Measurements from ENCODE around the gene CDC25B.
A peak's percentile ranks its signal among the peaks of the same experiment; 100 is the strongest.

Gene CDC25B

DNA sequence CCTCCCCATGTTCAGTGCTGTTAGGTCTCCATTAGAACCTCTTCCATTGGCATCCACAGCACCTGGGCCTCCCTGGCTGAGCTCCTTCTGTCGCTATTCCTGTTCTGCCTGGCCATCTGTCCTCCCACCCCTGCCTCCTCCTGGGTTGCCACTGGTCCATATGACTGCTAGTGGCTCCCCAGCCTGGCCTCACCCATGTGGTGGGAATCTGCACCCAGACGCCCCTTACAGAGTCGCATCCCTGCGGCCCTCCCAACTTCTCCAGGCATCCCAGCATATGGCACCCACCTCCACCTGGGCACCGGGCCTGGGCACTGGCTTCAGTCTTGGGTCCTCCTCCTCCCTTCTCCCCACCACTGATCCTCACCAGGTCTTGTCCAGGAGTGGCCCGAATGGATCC, 7.7 kb downstream of the CDC25B start:
- TF ChIP-seq, protein P1, sequence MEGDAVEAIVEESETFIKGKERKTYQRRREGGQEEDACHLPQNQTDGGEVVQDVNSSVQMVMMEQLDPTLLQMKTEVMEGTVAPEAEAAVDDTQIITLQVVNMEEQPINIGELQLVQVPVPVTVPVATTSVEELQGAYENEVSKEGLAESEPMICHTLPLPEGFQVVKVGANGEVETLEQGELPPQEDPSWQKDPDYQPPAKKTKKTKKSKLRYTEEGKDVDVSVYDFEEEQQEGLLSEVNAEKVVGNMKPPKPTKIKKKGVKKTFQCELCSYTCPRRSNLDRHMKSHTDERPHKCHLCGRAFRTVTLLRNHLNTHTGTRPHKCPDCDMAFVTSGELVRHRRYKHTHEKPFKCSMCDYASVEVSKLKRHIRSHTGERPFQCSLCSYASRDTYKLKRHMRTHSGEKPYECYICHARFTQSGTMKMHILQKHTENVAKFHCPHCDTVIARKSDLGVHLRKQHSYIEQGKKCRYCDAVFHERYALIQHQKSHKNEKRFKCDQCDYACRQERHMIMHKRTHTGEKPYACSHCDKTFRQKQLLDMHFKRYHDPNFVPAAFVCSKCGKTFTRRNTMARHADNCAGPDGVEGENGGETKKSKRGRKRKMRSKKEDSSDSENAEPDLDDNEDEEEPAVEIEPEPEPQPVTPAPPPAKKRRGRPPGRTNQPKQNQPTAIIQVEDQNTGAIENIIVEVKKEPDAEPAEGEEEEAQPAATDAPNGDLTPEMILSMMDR (IDR thresholded peaks at IDR 0.05; ENCODE audit: low read depth, low read length, missing control alignments): no peak
- H3K4me3 ChIP-seq (replicated peaks; ENCODE audit: low read depth, low read length): no peak overlapping the region

DNA sequence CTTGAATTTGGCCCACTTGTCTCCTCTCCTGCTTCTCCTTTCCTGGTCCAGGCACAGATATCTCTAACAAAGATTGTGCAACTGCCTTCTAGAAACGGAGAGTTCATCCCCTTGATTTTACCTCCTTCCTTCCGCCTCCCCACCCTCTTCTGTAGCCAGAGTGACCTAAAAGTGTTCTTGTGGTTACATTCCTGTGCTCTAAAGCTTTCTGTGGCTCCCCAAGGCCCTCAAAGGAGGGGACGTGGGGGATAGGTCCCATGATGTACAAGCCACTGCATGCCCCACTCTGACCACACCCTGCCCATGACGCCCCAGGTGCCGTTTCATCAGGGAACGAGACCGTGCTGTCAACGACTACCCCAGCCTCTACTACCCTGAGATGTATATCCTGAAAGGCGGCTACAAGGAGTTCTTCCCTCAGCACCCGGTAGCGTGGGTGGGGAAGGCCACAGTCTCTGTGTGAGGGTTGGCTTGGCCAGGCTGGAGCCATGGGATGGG, 8.2 kb downstream of the CDC25B start:
- no peak for DNase-seq (ENCODE audit: extremely low read depth, low read depth)
- TF ChIP-seq, protein P1 (IDR thresholded peaks at IDR 0.05; ENCODE audit: low read depth, low read length, missing control alignments): no peak

More for the DNA sequence above, 7.7 kb downstream of the CDC25B start:
- DNase-seq (ENCODE audit: extremely low read depth, low read depth): no peak

DNA sequence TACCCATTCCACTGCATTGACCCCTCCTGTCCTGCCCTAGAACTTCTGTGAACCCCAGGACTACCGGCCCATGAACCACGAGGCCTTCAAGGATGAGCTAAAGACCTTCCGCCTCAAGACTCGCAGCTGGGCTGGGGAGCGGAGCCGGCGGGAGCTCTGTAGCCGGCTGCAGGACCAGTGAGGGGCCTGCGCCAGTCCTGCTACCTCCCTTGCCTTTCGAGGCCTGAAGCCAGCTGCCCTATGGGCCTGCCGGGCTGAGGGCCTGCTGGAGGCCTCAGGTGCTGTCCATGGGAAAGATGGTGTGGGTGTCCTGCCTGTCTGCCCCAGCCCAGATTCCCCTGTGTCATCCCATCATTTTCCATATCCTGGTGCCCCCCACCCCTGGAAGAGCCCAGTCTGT, 8.7 kb downstream of the CDC25B start:
- no peak for DNase-seq (ENCODE audit: extremely low read depth, low read depth)
- TF ChIP-seq, protein P1 (IDR thresholded peaks at IDR 0.05; ENCODE audit: low read depth, low read length, missing control alignments): no peak
- no peak overlapping the region for H3K4me3 ChIP-seq (replicated peaks; ENCODE audit: low read depth, low read length)

More for the DNA sequence above, 8.2 kb downstream of the CDC25B start:
- no peak overlapping the region for H3K4me3 ChIP-seq (replicated peaks; ENCODE audit: low read depth, low read length)

DNA sequence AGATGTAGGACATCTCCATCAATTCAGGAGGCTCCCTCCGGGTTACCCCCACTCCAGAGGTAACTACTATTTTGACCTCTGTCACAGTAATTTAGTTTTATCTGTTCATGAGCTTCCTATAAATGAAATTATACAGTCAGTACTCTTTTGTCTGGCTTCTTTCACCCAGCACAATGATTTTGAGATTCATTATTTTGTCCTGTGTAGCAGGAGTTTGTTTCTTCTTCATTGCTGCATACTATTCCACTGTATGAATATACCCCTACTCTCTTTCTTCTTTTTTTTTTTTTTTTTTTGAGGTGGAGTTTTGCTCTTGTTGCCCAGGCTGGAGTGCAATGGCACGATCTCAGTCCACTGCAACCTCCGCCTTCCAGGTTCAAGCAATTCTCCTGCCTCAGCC, 12.4 kb downstream of the CDC25B start:
- TF ChIP-seq, protein P1 (IDR thresholded peaks at IDR 0.05; ENCODE audit: low read depth, low read length, missing control alignments): no peak
- no peak overlapping the region for H3K4me3 ChIP-seq (replicated peaks; ENCODE audit: low read depth, low read length)
- DNase-seq (ENCODE audit: extremely low read depth, low read depth): no peak

DNA sequence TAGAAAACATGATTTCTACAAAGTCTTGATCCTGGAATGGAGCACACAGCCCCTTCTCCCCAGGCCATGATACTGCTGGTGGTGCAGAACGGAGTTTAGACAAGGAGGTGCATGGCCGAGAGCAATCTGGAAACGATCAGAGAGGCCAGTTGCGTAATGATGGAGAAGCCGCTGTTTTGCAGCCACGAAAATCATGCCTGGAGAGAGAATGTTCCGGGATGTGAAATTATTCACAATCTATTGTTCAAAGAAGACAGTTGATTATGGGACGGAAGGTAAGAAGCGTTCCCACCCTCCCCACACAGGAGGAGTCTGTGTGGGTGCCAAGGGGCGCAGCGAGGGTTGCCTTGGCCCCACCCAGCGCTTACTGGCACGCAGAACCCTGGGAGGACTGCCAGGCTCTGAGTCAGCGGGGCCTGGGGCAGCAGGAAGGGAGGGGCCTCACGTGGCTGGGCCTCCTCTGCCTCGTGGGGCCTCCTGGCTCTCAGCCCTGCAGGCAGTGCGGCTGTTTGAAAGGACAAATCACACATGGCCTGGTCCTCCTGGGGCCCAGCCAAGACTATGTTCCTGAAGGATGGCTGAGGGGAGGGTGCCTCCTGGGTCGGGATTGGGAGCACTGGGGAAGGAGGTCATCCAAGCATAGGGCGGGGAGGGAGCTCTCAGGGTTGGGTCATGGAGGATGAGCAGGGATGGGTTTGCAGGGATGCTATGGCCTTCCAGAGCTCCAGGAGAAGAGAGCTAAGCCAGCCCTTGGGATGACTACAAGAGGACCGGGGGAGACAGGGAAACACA, 15.6 kb downstream of the CDC25B start:
- peak overlapping the region; percentile 46 for H3K4me3 ChIP-seq (replicated peaks; ENCODE audit: low read depth, low read length)
- TF ChIP-seq, protein P1 (IDR thresholded peaks at IDR 0.05; ENCODE audit: low read depth, low read length, missing control alignments): no peak
- DNase-seq (ENCODE audit: extremely low read depth, low read depth): peak; percentile 97

DNA sequence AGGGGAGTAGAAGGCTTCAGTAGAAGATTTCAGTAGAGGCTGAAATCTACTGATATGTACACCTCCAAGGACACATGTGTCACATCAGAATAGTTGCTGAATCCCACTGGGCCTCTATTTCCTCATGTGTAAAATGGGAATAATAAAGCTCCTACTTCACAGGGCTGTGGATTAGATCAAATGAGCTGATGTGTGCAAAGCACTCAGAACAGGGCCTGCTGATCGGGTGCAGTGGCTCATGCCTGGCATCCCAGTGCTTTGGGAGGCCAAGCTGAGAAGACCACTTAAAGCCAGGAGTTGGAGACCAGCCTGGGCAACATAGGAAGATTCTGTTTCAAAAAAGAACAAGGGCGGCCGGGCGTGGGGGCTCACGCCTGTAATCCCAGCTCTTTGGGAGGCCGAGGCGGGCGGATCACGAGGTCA, 16.2 kb downstream of the CDC25B start:
- H3K4me3 ChIP-seq (replicated peaks; ENCODE audit: low read depth, low read length): no peak overlapping the region
- TF ChIP-seq, protein P1 (IDR thresholded peaks at IDR 0.05; ENCODE audit: low read depth, low read length, missing control alignments): no peak
- no peak for DNase-seq (ENCODE audit: extremely low read depth, low read depth)
